CD4-positive, alpha-beta T cell treated with Interleukin-1 beta for 1 hour (primary cell): ENCODE data around the gene TTLL10.
"Not testable (repeated sequence)": the region's sequence is repeated elsewhere in the genome, so short reads cannot be mapped to it uniquely, and the experiment has no call there.

Source experiments
- DNase-seq, 2 donors: peaks; one replicate each; pipeline ENCODE4 v3.0.0-alpha.2; 2020 to 2022

The TTLL10 gene

GRCh38 chr1:1171546-1172340 is 1.9 kb upstream of the TTLL10 start:
- peak; percentile 50 to 74 for DNase-seq

- no peak for DNase-seq
Observed at GRCh38 chr1:1173061-1173792, 453 bp upstream of the TTLL10 start.

- no peak for DNase-seq
Observed at GRCh38 chr1:1175221-1176062, 1.8 kb downstream of the TTLL10 start.

- not testable (repeated sequence) for DNase-seq
Observed at GRCh38 chr1:1176063-1176761, 2.5 kb downstream of the TTLL10 start.

- no peak for DNase-seq
Observed at GRCh38 chr1:1176931-1177330, 3.3 kb downstream of the TTLL10 start.

GRCh38 chr1:1177452-1178206 is 3.9 kb downstream of the TTLL10 start:
- no peak for DNase-seq

- no peak for DNase-seq
Observed at GRCh38 chr1:1178794-1179331, 5.2 kb downstream of the TTLL10 start.

- no peak for DNase-seq
Observed at GRCh38 chr1:1179346-1179982, 5.8 kb downstream of the TTLL10 start.

GRCh38 chr1:1179983-1180861 is 6.5 kb downstream of the TTLL10 start:
- DNase-seq, result no peak

GRCh38 chr1:1181129-1181937 is 7.7 kb downstream of the TTLL10 start:
- DNase-seq, result no peak

- DNase-seq, result no peak
Observed at GRCh38 chr1:1181938-1182410, 8.3 kb downstream of the TTLL10 start.

- DNase-seq, result no peak
Observed at GRCh38 chr1:1182491-1183220, 9.0 kb downstream of the TTLL10 start.

- DNase-seq, result no peak
Observed at GRCh38 chr1:1183221-1183747, 9.6 kb downstream of the TTLL10 start.

GRCh38 chr1:1183833-1184775 is 10.4 kb downstream of the TTLL10 start:
- DNase-seq, result no peak

GRCh38 chr1:1185101-1185765 is 11.6 kb downstream of the TTLL10 start:
- no peak for DNase-seq

- DNase-seq, result no peak
Observed at GRCh38 chr1:1187938-1188337, 14.3 kb downstream of the TTLL10 start.
